Heart right ventricle (tissue), 16 donors: ENCODE data around the gene PLSCR1. TPM values are rescaled to one million over a fixed set of nuclear protein-coding genes. Genes with fewer than 3 reads are reported as not detected.
"Not testable (repeated sequence)": the region's sequence is repeated elsewhere in the genome, so short reads cannot be mapped to it uniquely, and the experiment has no call there.

ENCODE experiments used
- ATAC-seq, 8 donors: fragments of 200-7000 bp; cut with Tn5 transposase; one replicate each; pipeline ENCODE4 v1.9.1; 2020; ENCODE audit warnings: mild to moderate bottlenecking in 8 of 8, moderate library complexity in 8 of 8, moderate number of reproducible peaks in 1 of 8
- DNase-seq, 2 donors: peaks; one replicate each; pipeline ENCODE4 v3.0.0-alpha.2; 2020
- H3K27ac ChIP-seq, 10 donors: fragments of 200-600 bp; sonication (generic) in 2 of 10; one replicate each; pipeline versions ENCODE4 v1.5.0 to v1.8.0; 2020 to 2022; ENCODE audit warnings: mild to moderate bottlenecking in 3 of 10
- H3K27me3 ChIP-seq, 7 donors: fragments of 200-600 bp; one replicate each; pipeline ENCODE4 v1.8.0; 2021 to 2022; ENCODE audit warnings: mild to moderate bottlenecking in 2 of 7
- H3K36me3 ChIP-seq, 9 donors: fragments of 200-600 bp; sonication (generic) in 1 of 9; one replicate each; pipeline versions ENCODE4 v1.5.0 to v1.8.0; 2020 to 2022; ENCODE audit warnings: mild to moderate bottlenecking in 2 of 9
- H3K4me1 ChIP-seq, 9 donors: fragments of 200-600 bp; sonication (generic) in 1 of 9; one replicate each; pipeline versions ENCODE4 v1.5.0 to v1.8.0; 2020 to 2022; ENCODE audit warnings: mild to moderate bottlenecking in 4 of 9
- H3K4me3 ChIP-seq, 10 donors: fragments of 200-600 bp; sonication (generic) in 2 of 10; one replicate each; pipeline versions ENCODE4 v1.5.0 to v1.8.0; 2020 to 2022; ENCODE audit warnings: mild to moderate bottlenecking in 7 of 10, moderate library complexity in 2 of 10
- H3K9me3 ChIP-seq, 11 donors: fragments of 200-600 bp in 10 of 11; sonication (generic) in 2 of 11; one replicate each; pipeline versions ENCODE4 v1.5.0 to v1.8.0; 2013 to 2022; ENCODE audit warnings: mild to moderate bottlenecking in 2 of 11, control low read depth in 1 of 11, moderate library complexity in 1 of 11
- CTCF ChIP-seq, 9 donors: fragments of 200-600 bp; sonication (generic) in 2 of 9; IDR thresholded peaks; one replicate each; pipeline versions ENCODE4 v1.5.0 to v1.8.0; 2021 to 2022; ENCODE audit warnings: antibody characterized with exemption in 9 of 9, mild to moderate bottlenecking in 5 of 9, moderate library complexity in 1 of 9
- WGBS, 2 donors: extraction: QIAGEN DNeasy Blood & Tissue Kit; methylation state at CpG; one replicate each; pipeline ENCODE4 v1.1.7; 2013; ENCODE audit warnings: inconsistent platforms in 1 of 2; 5-methylcytosine and 5-hydroxymethylcytosine counted together
- intact Hi-C, 10 donors: fragments of 100-400 bp; cut with DNase I; formaldehyde crosslinking; loops; one replicate each; pipeline versions ENCODE4 v1.11.1 to v1.14.2; 2022
- polyA plus RNA-seq, 2 donors: library from polyadenylated mRNA; stranded (reverse); fragments of 200-250 nt; gene quantifications; one replicate each; pipeline ENCODE4 v1.2.3, GENCODE V29; 2013
- total RNA-seq, 10 donors: library from RNA; stranded (reverse); fragmentation: NEBNext Ultra II Directional in 3 of 10; extraction: Animal tissue kit (Norgen Biotek cat#: 25700) in 3 of 10; gene quantifications; one replicate each; pipeline versions ENCODE4 v1.2.1 to v1.2.4, GENCODE V29; 2021 to 2023
- donor health status: Arrhythmogenic right ventricular cardiomyopathy.
- donor health status: ischemic (EF 13 %, LVEDD 7.1; RV severe dilation, severe dysfunction).
- donor health status: healthy with polysubstance abuse.
- donor health status: DM: no; HTN: yes; CAD: no.
- donor health status: DM: no; HTN: no; CAD: no.
- donor health status: ischemic (EF 25% LVEDD 6.9; RV normal size, moderate dysfunction).
- donor health status: ischemic (EF 25% LVEDD 5.7; RV mildly dilated, moderate dysfunction).
- donor health status: healthy.
- donor health status: DM: yes; HTN: yes; CAD: no.
- donor health status: Ischemic cardiomyopathy.
- donor health status: ischemic (EF 35%, LVEDD 5.7; RV mildly dilated, moderate dysfunction).
- donor health status: nonischemic (EF 11% LVEDD 7.7; RV severe dilation, severe dysfunction).
- donor health status: DM: yes; HTN: yes; CAD: no.
- donor health status: PGD.
- donor health status: ischemic (EF 29% LVEDD 5.4; RV normal size, mild dysfunction).
- donor health status: nonischemic (EF 23%, LVEDD 6.1; RV moderate dilation, normal function).

The PLSCR1 gene
- total and polyA plus RNA-seq, 12 donors = 11.7 to 72.6 (median 20.9) TPM

GRCh38 chr3:146498002-146498736, 46.2 kb downstream of the PLSCR1 start:
- Histone ChIP-seq H3K27ac (no peak overlapping the region), H3K4me1 (no peaks in the 10 kb centered on the region), H3K4me3 (no peak overlapping the region), H3K27me3 (no peaks in the 10 kb centered on the region), H3K36me3 (no peaks in the 10 kb centered on the region), H3K9me3 (peaks cover 0 to 8% (median 0%) of the 10 kb centered on the region in 11 donors)
- DNase-seq (no peak), ATAC-seq (no peak)
- 90 to 97% methylated on average over 13 of the region's 13 CpGs for WGBS, 2 donors
- no peak for TF ChIP-seq CTCF (IDR thresholded peaks at IDR 0.05)
- intact Hi-C loops = no loop called here

GRCh38 chr3:146497145-146497843, 47.1 kb downstream of the PLSCR1 start:
- H3K27me3 ChIP-seq, H3K4me1 ChIP-seq, DNase-seq, ATAC-seq, H3K36me3 ChIP-seq, intact Hi-C loops, H3K27ac ChIP-seq, H3K9me3 ChIP-seq, H3K4me3 ChIP-seq: not testable (repeated sequence)
- 93 to 96% methylated on average over 28 of the region's 28 CpGs for WGBS, 2 donors

DNA sequence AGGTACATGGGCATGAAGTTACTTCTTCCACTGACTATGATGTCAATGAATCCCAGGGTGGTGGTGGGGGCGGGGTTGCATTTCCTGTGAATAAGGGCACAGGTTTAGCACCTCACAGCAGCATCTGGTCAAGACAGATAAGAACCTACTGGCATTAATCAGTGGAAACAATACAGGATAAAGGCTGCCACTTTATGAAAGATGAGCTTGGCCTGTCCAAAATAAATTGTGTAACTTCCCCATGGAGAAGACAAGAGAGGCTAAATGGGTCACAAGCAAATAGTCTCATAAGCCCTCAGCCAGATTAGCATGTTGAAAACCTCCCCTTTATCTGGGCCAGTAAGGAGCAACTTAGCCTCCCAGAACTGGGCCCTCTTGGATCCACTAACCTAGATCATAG, 47.7 kb downstream of the PLSCR1 start:
- no peak for ATAC-seq
- Histone ChIP-seq H3K4me3 (no peak overlapping the region), H3K36me3 (no peaks in the 10 kb centered on the region), H3K9me3 (peaks cover 0 to 10% (median 0%) of the 10 kb centered on the region in 11 donors), H3K27ac (no peak overlapping the region), H3K4me1 (no peaks in the 10 kb centered on the region), H3K27me3 (no peaks in the 10 kb centered on the region)
- DNase-seq = no peak
- intact Hi-C loops = no loop called here
- WGBS, 2 donors = 0 to 47% methylated on average over 1 of the region's 1 CpG
- no peak for TF ChIP-seq CTCF (IDR thresholded peaks at IDR 0.05)

DNA sequence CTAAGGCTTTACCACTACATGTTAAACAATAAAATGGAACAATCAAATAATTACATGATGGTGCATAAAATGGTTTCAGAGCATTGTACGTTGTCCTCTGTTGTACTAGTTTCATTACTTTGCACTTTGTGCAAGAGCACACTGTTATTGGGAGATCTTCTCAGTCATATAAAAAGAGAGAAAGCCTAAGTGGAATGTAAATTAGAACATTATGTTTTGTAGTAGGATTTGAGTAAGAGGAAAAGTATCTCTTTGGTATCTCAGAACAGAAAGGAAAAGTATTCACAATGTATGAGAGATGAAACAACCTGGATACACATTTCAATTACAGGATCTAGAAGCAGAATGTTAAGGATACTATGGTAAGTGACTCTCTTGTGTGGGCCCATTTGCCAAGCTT, 48.2 kb downstream of the PLSCR1 start:
- no peak for DNase-seq
- no peak for ATAC-seq
- no peak overlapping the region for H3K4me3 ChIP-seq
- intact Hi-C loops = no loop called here
- H3K4me1 ChIP-seq = no peaks in the 10 kb centered on the region
- no peaks in the 10 kb centered on the region for H3K27me3 ChIP-seq
- H3K36me3 ChIP-seq = no peaks in the 10 kb centered on the region
- WGBS, 2 donors = 0 to 46% methylated on average over 1 of the region's 1 CpG
- H3K9me3 ChIP-seq = peaks cover 0 to 14% (median 0%) of the 10 kb centered on the region in 11 donors
- TF ChIP-seq CTCF (IDR thresholded peaks at IDR 0.05) = no peak
- no peak overlapping the region for H3K27ac ChIP-seq

DNA sequence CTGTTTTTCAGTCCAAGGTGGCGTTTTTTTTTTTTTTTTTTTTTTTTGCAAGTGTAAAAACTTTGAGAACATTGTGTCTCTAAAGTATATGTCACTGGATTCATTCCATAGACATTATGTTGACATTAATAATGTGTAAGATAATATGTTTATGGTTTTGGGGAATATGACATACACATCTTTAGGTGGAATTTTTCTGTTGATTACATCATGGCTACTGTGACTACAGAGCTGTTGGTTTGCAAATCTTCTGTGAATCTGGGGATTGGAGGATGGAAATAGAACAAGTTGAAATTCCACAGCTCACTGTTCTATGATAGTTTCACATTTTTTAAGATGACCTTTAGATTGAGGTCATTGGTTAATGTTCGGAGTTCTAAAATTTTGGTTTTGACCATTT, 50.6 kb downstream of the PLSCR1 start:
- 92 to 96% methylated on average over 2 of the region's 2 CpGs for WGBS, 2 donors
- Histone ChIP-seq H3K4me3 (no peak overlapping the region), H3K36me3 (no peaks in the 10 kb centered on the region), H3K27me3 (no peaks in the 10 kb centered on the region), H3K27ac (no peak overlapping the region), H3K4me1 (no peaks in the 10 kb centered on the region), H3K9me3 (peaks cover 0 to 33% (median 1%) of the 10 kb centered on the region in 11 donors)
- no peak for TF ChIP-seq CTCF (IDR thresholded peaks at IDR 0.05)
- intact Hi-C loops = no loop called here
- DNase-seq (no peak), ATAC-seq (no peak)
